OCI-LY1 (cell line): ENCODE results near the gene BPIFB4.
"Not testable (repeated sequence)": the region's sequence is repeated elsewhere in the genome, so short reads cannot be mapped to it uniquely, and the experiment has no call there.

Experiments
- H2AFZ ChIP-seq: fragments of 200-600 bp; sonication (generic), shearing (Covaris generic); 2 replicates; pipeline ENCODE4 v1.6.0; 2014; ENCODE audit warnings: antibody characterized with exemption, mild to moderate bottlenecking, low read length
- H3F3A ChIP-seq: fragments of 200-600 bp; sonication (generic), shearing (Covaris generic); 2 replicates; pipeline ENCODE4 v1.6.0; 2014; ENCODE audit warnings: mild to moderate bottlenecking, antibody characterized with exemption, low read length, moderate library complexity; ENCODE audit not compliant: insufficient read depth
- H3K27ac ChIP-seq: fragments of 200-600 bp; sonication (generic); 2 replicates; pipeline ENCODE4 v1.5.1; 2014; ENCODE audit warnings: low read length, mixed run types, mild to moderate bottlenecking, low read depth; ENCODE audit not compliant: poor library complexity, severe bottlenecking
- H3K27me3 ChIP-seq: fragments of 200-600 bp; sonication (generic); 2 replicates; pipeline ENCODE4 v1.6.0; 2014; ENCODE audit warnings: antibody characterized with exemption, mild to moderate bottlenecking, low read length, moderate library complexity; ENCODE audit not compliant: insufficient read depth
- H3K36me3 ChIP-seq: fragments of 200-600 bp; sonication (generic); 2 replicates; pipeline ENCODE4 v1.6.1; 2014; ENCODE audit warnings: mild to moderate bottlenecking, antibody characterized with exemption, low read length, moderate library complexity, mixed read lengths; ENCODE audit not compliant: insufficient read depth
- H3K4me1 ChIP-seq: fragments of 200-600 bp; sonication (generic); 2 replicates; pipeline ENCODE4 v1.5.1; 2014; ENCODE audit warnings: mild to moderate bottlenecking, low read length, moderate library complexity; ENCODE audit not compliant: insufficient read depth, severe bottlenecking
- H3K4me2 ChIP-seq: fragments of 200-600 bp; sonication (generic), shearing (Covaris generic); 2 replicates; pipeline ENCODE4 v1.6.1; 2014; ENCODE audit warnings: low read length
- H3K4me3 ChIP-seq: fragments of 200-600 bp; sonication (generic); 2 replicates; pipeline ENCODE4 v1.5.1; 2014; ENCODE audit warnings: low read length, low read depth, mild to moderate bottlenecking, mixed read lengths; ENCODE audit not compliant: poor library complexity, severe bottlenecking
- H3K79me2 ChIP-seq: fragments of 200-600 bp; shearing (Covaris generic); 2 replicates; pipeline ENCODE4 v1.6.1; 2016; ENCODE audit warnings: mixed run types, low read length, mixed read lengths; ENCODE audit not compliant: insufficient read depth
- H3K9ac ChIP-seq: fragments of 200-600 bp; sonication (generic), shearing (Covaris generic); 2 replicates; pipeline ENCODE4 v1.6.1; 2014; ENCODE audit warnings: mild to moderate bottlenecking, low read length, mixed read lengths
- H3K9me2 ChIP-seq: fragments of 200-600 bp; sonication (generic), shearing (Covaris generic); 2 replicates; pipeline ENCODE4 v1.6.1; 2014; ENCODE audit warnings: low read depth, mild to moderate bottlenecking, low read length, mixed read lengths
- H3K9me3 ChIP-seq: fragments of 200-600 bp; shearing (Covaris generic); 2 replicates; pipeline ENCODE4 v1.6.1; 2014; ENCODE audit warnings: low read length, mixed read lengths
- H4K20me1 ChIP-seq: fragments of 200-600 bp; sonication (generic), shearing (Covaris generic); 2 replicates; pipeline ENCODE4 v1.6.0; 2016; ENCODE audit warnings: mild to moderate bottlenecking, low read length; ENCODE audit not compliant: insufficient read depth
- EZH2 ChIP-seq: fragments of 200-600 bp; sonication (generic), shearing (Covaris generic); IDR thresholded peaks from 2 replicates; pipeline ENCODE4 v1.8.0; 2017; ENCODE audit warnings: borderline replicate concordance, mixed run types, mild to moderate bottlenecking, antibody characterized with exemption, low read length, moderate library complexity, mixed read lengths
- TF ChIP-seq, protein P1 (sequence below): fragments of 200-600 bp; sonication (generic), shearing (Covaris generic); IDR thresholded peaks from 2 replicates; pipeline ENCODE4 v1.5.1; 2017; ENCODE audit warnings: mild to moderate bottlenecking, antibody characterized with exemption, low read length, moderate library complexity, mixed read lengths

The BPIFB4 gene

DNA sequence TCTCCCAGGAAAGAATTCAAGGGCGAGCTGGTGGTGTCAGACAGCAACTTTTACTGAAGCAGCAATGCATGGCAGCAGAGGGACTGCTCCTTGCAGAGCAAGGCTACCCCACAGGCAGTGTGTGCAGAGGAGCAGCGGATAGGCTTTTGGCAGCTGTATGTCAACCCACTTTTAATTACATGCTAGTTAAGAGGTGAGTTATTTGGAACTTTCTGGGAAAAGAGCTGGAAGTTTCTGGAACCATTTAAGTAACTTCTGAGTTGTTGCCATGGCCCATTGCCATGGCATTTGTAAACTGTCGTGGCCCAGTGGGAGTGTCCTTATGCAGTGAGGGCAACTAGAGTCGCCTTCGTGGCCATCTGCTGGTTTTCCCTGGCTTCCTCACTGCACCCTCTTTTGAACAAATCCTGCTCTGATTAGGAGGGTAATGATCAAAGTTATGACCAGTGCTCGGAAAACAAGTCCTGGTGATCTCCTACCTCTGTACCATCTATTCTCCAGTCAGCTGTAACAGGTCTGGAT lies 34.0 kb downstream of the BPIFB4 start:
- Histone ChIP-seq H3K36me3 (no peaks in the 10 kb centered on the region), H3K9me3 (no peaks in the 10 kb centered on the region), H3K9ac (no peak overlapping the region), H4K20me1 (no peaks in the 10 kb centered on the region), H3K4me3 (no peak overlapping the region), H3F3A (no peaks in the 10 kb centered on the region), H3K4me1 (no peaks in the 10 kb centered on the region), H3K79me2 (no peaks in the 10 kb centered on the region), H3K27ac (no peak overlapping the region), H3K4me2 (no peak overlapping the region), H3K9me2 (no peaks in the 10 kb centered on the region), H2AFZ (no peak overlapping the region), H3K27me3 (0 out of 2 replicates have a peak, but pooled peaks cover 5% of the 10 kb centered on the region)
- no peak for TF ChIP-seq EZH2
- TF ChIP-seq, protein P1, sequence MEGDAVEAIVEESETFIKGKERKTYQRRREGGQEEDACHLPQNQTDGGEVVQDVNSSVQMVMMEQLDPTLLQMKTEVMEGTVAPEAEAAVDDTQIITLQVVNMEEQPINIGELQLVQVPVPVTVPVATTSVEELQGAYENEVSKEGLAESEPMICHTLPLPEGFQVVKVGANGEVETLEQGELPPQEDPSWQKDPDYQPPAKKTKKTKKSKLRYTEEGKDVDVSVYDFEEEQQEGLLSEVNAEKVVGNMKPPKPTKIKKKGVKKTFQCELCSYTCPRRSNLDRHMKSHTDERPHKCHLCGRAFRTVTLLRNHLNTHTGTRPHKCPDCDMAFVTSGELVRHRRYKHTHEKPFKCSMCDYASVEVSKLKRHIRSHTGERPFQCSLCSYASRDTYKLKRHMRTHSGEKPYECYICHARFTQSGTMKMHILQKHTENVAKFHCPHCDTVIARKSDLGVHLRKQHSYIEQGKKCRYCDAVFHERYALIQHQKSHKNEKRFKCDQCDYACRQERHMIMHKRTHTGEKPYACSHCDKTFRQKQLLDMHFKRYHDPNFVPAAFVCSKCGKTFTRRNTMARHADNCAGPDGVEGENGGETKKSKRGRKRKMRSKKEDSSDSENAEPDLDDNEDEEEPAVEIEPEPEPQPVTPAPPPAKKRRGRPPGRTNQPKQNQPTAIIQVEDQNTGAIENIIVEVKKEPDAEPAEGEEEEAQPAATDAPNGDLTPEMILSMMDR = no peak

- H3K4me3 ChIP-seq, H4K20me1 ChIP-seq, H3K9me2 ChIP-seq, H3K4me2 ChIP-seq, H3K27ac ChIP-seq, H3K9me3 ChIP-seq, H3K79me2 ChIP-seq, H3K36me3 ChIP-seq, H3K9ac ChIP-seq, H2AFZ ChIP-seq, H3F3A ChIP-seq, H3K4me1 ChIP-seq, H3K27me3 ChIP-seq: not testable (repeated sequence)
These were observed 36.1 kb downstream of the BPIFB4 start for GRCh38 chr20:33115501-33115900.

DNA sequence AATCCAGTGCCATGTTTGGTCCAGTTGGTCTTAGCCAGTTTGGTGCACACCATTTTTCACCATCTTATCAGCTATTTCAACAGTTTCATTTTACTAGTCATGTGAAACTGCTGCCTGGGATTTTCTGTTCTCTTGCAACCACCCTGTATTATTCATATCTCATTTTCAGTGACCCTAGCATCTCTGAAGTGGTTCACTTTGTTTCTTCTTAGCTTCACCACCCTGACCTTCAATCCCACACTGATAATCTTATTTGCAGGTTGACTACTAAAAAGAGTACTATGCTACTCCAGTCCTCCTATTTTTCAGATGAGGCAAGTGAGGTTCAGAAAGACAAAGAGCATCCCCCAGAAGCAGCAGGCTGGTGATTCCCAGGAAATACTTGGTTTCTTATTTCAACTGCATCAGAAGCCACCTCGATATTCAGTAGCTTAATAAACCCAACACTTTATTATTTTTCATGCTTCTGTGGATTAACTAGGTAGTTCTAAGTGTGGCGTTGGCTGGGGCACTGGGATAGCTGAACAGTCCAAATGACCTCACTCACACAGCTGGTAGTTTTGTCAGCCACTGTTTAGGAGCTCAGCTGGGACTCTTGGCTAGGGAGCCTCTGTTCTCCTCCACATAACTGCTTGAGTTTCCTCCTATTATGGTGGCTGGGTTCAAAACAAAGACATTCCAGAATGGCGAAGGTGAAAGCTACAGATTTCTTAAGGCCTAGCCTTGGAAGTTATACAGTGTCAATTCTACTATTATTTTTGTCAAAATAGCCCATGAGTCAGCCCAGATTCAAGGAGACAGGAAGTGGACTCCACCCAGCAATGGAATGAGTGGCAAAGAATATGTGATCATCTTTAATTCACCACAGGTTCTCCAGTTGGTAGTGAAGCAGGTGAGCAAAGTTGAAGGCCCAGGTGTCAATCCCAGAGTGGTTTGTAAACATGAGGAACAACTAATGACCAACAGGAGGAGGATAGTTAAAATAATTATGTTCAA lies 40.6 kb downstream of the BPIFB4 start:
- no peaks in the 10 kb centered on the region for H3K36me3 ChIP-seq
- no peaks in the 10 kb centered on the region for H3K9me2 ChIP-seq
- no peaks in the 10 kb centered on the region for H3K4me1 ChIP-seq
- no peak overlapping the region for H3K4me2 ChIP-seq
- H4K20me1 ChIP-seq = no peaks in the 10 kb centered on the region
- H3K9me3 ChIP-seq = no peaks in the 10 kb centered on the region
- no peak overlapping the region for H3K9ac ChIP-seq
- no peaks in the 10 kb centered on the region for H3F3A ChIP-seq
- no peak overlapping the region for H3K4me3 ChIP-seq
- H3K27ac ChIP-seq = no peak overlapping the region
- H3K79me2 ChIP-seq = no peaks in the 10 kb centered on the region
- H3K27me3 ChIP-seq = no peaks in the 10 kb centered on the region
- no peak overlapping the region for H2AFZ ChIP-seq
- no peak for TF ChIP-seq EZH2
- TF ChIP-seq, protein P1 = no peak
